OCI-LY1 (cell line): ENCODE data around the gene ACSS1.

Experiments used
- CTCF ChIP-seq: fragments of 200-600 bp; sonication (generic), shearing (Covaris generic); IDR thresholded peaks from 2 replicates; pipeline ENCODE4 v1.5.1; 2017; ENCODE audit warnings: mild to moderate bottlenecking, antibody characterized with exemption, low read length, moderate library complexity, mixed read lengths
- EZH2 ChIP-seq: fragments of 200-600 bp; sonication (generic), shearing (Covaris generic); IDR thresholded peaks from 2 replicates; pipeline ENCODE4 v1.8.0; 2017; ENCODE audit warnings: borderline replicate concordance, mixed run types, mild to moderate bottlenecking, antibody characterized with exemption, low read length, moderate library complexity, mixed read lengths

DNA sequence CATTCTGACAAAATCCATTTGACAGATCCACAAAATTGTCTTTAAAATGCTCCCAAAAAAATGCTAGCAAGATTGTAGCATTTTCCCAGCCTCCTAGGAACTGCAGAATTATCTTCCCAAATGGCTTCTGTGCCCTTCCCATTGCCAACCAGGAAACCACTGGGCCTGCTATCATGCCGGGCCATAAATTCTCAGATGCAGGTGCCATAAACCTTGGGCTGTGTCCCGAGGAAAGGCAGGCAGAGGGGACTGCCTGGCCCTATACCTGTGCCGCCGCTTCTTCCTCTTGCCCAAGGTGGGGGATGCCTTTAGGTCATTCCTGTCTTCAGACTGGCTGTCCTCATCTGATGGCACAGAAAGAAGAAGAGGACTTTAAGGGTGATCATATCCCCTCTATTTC, 21.2 kb upstream of the ACSS1 start:
- TF ChIP-seq CTCF: no peak
- TF ChIP-seq EZH2: no peak
